ENCODE data around the gene SDR42E1. TPM values are rescaled to one million over a fixed set of nuclear protein-coding genes. Genes with fewer than 3 reads are reported as not detected.

Gene SDR42E1
- total and polyA plus RNA-seq, 2 of the 4 experiments (the other 2 are of a cell fraction), result 0.44 to 0.72 TPM

GRCh38 chr16:82031116-82032084, 20.1 kb upstream of the SDR42E1 start (continued):
- no peak for TF ChIP-seq MAZ (IDR thresholded peaks at IDR 0.05; ENCODE audit: borderline replicate concordance, low read depth, low read length)

GRCh38 chr16:82027629-82028064, 16.4 kb upstream of the SDR42E1 start:
- H2BK20ac ChIP-seq (ENCODE audit: low read depth, low read length), result no peak overlapping the region
- in situ Hi-C loops (cut with MboI; ENCODE audit: low sequenced_read_pairs), result no loop called here
- H3K9ac ChIP-seq (ENCODE audit: low read depth, low read length), result no peak overlapping the region
- H3K27me3 ChIP-seq (ENCODE audit: control insufficient read depth, insufficient read depth, low read length), result peaks cover 9% of the 10 kb centered on the region; the same call in 1 of the 2 replicates
- no TSS peak for BruUV-seq (replicated peaks)
- no peak overlapping the region for H2BK5ac ChIP-seq (ENCODE audit: low read depth, low read length, poor library complexity, severe bottlenecking)
- intact Hi-C loops (cut with micrococcal nuclease), result no loop called here
- H3K18ac ChIP-seq (ENCODE audit: low read depth, low read length), result no peak overlapping the region
- no peak overlapping the region for H3K27ac ChIP-seq (ENCODE audit: insufficient read depth, low read length)
- no peak overlapping the region for H2AK5ac ChIP-seq (ENCODE audit: low read depth, low read length)
- no peak overlapping the region for H3K4ac ChIP-seq (ENCODE audit: low read depth, low read length)
- no peak overlapping the region for H3K23ac ChIP-seq (ENCODE audit: low read depth, low read length)
- no peak overlapping the region for H2BK120ac ChIP-seq (ENCODE audit: low read depth, low read length)
- no peak overlapping the region for H2BK15ac ChIP-seq (ENCODE audit: low read depth, low read length)
- H3K4me2 ChIP-seq (ENCODE audit: low read depth, low read length), result no peak overlapping the region
- H4K20me1 ChIP-seq (ENCODE audit: insufficient read depth, low read length), result no peaks in the 10 kb centered on the region
- H3K56ac ChIP-seq (ENCODE audit: extremely low read depth, insufficient read depth, low read length), result no peak overlapping the region
- dilution Hi-C loops (cut with HindIII; ENCODE audit: low sequenced_read_pairs, unreplicated experiment), result no loop called here
- no peak overlapping the region for H4K91ac ChIP-seq (ENCODE audit: insufficient read depth, low read depth, low read length)
- no CpG with 5 or more reads among the region's 7 CpGs for WGBS, 2 experiments (ENCODE audit: extremely low coverage in 2 of 2, insufficient read length in 1 of 2)
- H3K79me1 ChIP-seq (ENCODE audit: low read depth in 1 of 2, low read length in 2 of 2), result no peaks in the 10 kb centered on the region
- no peak overlapping the region for H3K14ac ChIP-seq (replicated peaks; ENCODE audit: low read depth, low read length)
- H4K8ac ChIP-seq (ENCODE audit: low read depth in 2 of 2, low read length in 2 of 2), result no peak overlapping the region
- no peak overlapping the region for H2AK9ac ChIP-seq (replicated peaks; ENCODE audit: low read depth, low read length, poor library complexity)
- no peak overlapping the region for H2AFZ ChIP-seq (replicated peaks; ENCODE audit: low read length, poor library complexity)
- H3K4me1 ChIP-seq (ENCODE audit: control insufficient read depth, insufficient read depth, low read length), result peaks cover 3% of the 10 kb centered on the region; the same call in 1 of the 2 replicates
- no peak overlapping the region for H3K4me3 ChIP-seq (ENCODE audit: insufficient read depth, low read depth, low read length)
- POLR2A ChIA-PET (ENCODE audit: unreplicated experiment), result no interaction called here
- no peak overlapping the region for H4K5ac ChIP-seq (ENCODE audit: low read depth, low read length)
- no peaks in the 10 kb centered on the region for H3K36me3 ChIP-seq (ENCODE audit: control insufficient read depth, insufficient read depth, low read length)
- ATAC-seq (ENCODE audit: low read depth) (no peak), DNase-seq (no peak)
- no peaks in the 10 kb centered on the region for H3K9me3 ChIP-seq (ENCODE audit: control insufficient read depth, insufficient read depth, low read length)
- H3K9me1 ChIP-seq (ENCODE audit: insufficient read depth, low read length), result no peaks in the 10 kb centered on the region
- CTCF ChIA-PET, result no interaction called here
- no peak for TF ChIP-seq RCOR1 (IDR thresholded peaks at IDR 0.05; ENCODE audit: insufficient replicate concordance, low read length)
- no peak for TF ChIP-seq MAZ (IDR thresholded peaks at IDR 0.05; ENCODE audit: borderline replicate concordance, low read depth, low read length)
- TF ChIP-seq BHLHE40 (IDR thresholded peaks at IDR 0.05; ENCODE audit: low read depth, low read length), result no peak
- no peak for TF ChIP-seq USF2 (IDR thresholded peaks at IDR 0.05; ENCODE audit: low read depth, low read length)
- TF ChIP-seq ELK1 (IDR thresholded peaks at IDR 0.05; ENCODE audit: borderline replicate concordance, low read depth, low read length), result no peak
- no peak for TF ChIP-seq CEBPB (IDR thresholded peaks at IDR 0.05; ENCODE audit: low read depth, low read length)
- TF ChIP-seq RFX5 (IDR thresholded peaks at IDR 0.05; ENCODE audit: low read depth, low read length), result no peak
- TF ChIP-seq MXI1 (IDR thresholded peaks at IDR 0.05; ENCODE audit: borderline replicate concordance, low read depth, low read length), result no peak
- TF ChIP-seq CHD1 (IDR thresholded peaks at IDR 0.05; ENCODE audit: low read depth, low read length), result no peak
- TF ChIP-seq POLR2A (IDR thresholded peaks at IDR 0.05; ENCODE audit: low read depth, low read length), result no peak
- TF ChIP-seq NFE2L2 (IDR thresholded peaks at IDR 0.05; ENCODE audit: low read depth, low read length), result no peak
- no peak for TF ChIP-seq CTCF (conservative IDR thresholded peaks at IDR 0.05; ENCODE audit: low read depth, low read length)
